K562 (cell line): ENCODE data around the gene NUDT6. TPM values are rescaled to one million over a fixed set of nuclear protein-coding genes. Genes with fewer than 3 reads are reported as not detected.

Experiments
- ATAC-seq: fragments of 200-7000 bp; cut with Tn5 transposase; 3 replicates; pipeline ENCODE4 v1.9.1; 2020; ENCODE audit warnings: moderate library complexity
- BruUV-seq: library from RNA; stranded (reverse); fragments of 400-500 nt; replicated peaks from 2 replicates; lab custom pipeline; 2021; lab: Mats Ljungman, UMichigan
- CTCF ChIA-PET: fragments of 300-600 bp; formaldehyde crosslinking; extraction: SDS; loops from one replicate; lab custom pipeline; 2021; ENCODE audit warnings: low intra/inter-chr PET ratio; lab: Yijun Ruan, JAX
- POLR2A ChIA-PET: fragments of 300-600, 350-650 bp; sonication (Branson Sonifier 250); formaldehyde crosslinking; extraction: SDS; loops from one replicate; lab custom pipeline; 2021; ENCODE audit warnings: antibody characterized with exemption, inconsistent platforms; lab: Yijun Ruan, JAX
- DNase-seq, 4 experiments: peaks; one replicate each; pipeline versions ENCODE4 v3.0.0 to v3.0.0-alpha.2; 2011 to 2018; ENCODE audit warnings: low spot score in 3 of 4, mixed read lengths in 3 of 4; ENCODE audit errors: extremely low read depth in 1 of 4
- FAIRE-seq: peaks from 2 replicates; lab custom pipeline; 2011; peaks lifted over from hg19 to GRCh38; lab: Jason Lieb, UNC
- H2AFZ ChIP-seq: 2 replicates; pipeline ENCODE4 v1.6.0; 2011; ENCODE audit warnings: low read depth, low read length, control low read depth, inconsistent platforms
- H3K27ac ChIP-seq: fragments of 200-600 bp; 3 replicates; pipeline ENCODE4 v1.8.0; 2011; ENCODE audit warnings: low read depth, mild to moderate bottlenecking, control low read depth, inconsistent platforms, low read length, moderate library complexity, mixed read lengths; ENCODE audit errors: extremely low read depth
- H3K27me3 ChIP-seq, 2 experiments: fragments of 300-600 bp in 1 of 2; 2 replicates in 1 of 2; 3 replicates in 1 of 2; pipeline versions ENCODE4 v1.6.0 to v1.8.0; 2011; ENCODE audit warnings: inconsistent platforms in 2 of 2, low read length in 2 of 2, mild to moderate bottlenecking in 1 of 2, mixed read lengths in 1 of 2, moderate library complexity in 1 of 2; ENCODE audit not compliant: control insufficient read depth in 2 of 2, insufficient read depth in 2 of 2
- H3K36me3 ChIP-seq: fragments of 300-600 bp; 3 replicates; pipeline ENCODE4 v1.8.0; 2011; ENCODE audit warnings: mild to moderate bottlenecking, low read length, inconsistent platforms; ENCODE audit not compliant: control insufficient read depth, insufficient read depth
- H3K4me1 ChIP-seq, 2 experiments: fragments of 200-600 bp in 1 of 2; replicated peaks in 1 of 2; 2 replicates in 1 of 2; 3 replicates in 1 of 2; pipeline versions ENCODE4 v1.5.1 to v1.8.0; 2011; ENCODE audit warnings: inconsistent platforms in 2 of 2, low read length in 2 of 2, mild to moderate bottlenecking in 1 of 2, mixed read lengths in 1 of 2, moderate library complexity in 1 of 2; ENCODE audit not compliant: control insufficient read depth in 2 of 2, insufficient read depth in 2 of 2
- H3K4me2 ChIP-seq: 2 replicates; pipeline ENCODE4 v1.6.1; 2011; ENCODE audit warnings: low read length, control low read depth, inconsistent platforms, mixed read lengths; ENCODE audit not compliant: insufficient read depth
- H3K4me3 ChIP-seq: fragments of 200-600 bp; sonication (generic), shearing (Covaris generic); 2 replicates; pipeline ENCODE4 v1.5.1; 2016; ENCODE audit warnings: control low read depth, inconsistent platforms
- H3K79me2 ChIP-seq: fragments of 200-600 bp; 3 replicates; pipeline ENCODE4 v1.8.0; 2011; ENCODE audit warnings: low read length, inconsistent platforms; ENCODE audit not compliant: control insufficient read depth, insufficient read depth
- H3K9ac ChIP-seq, 2 experiments: 2 replicates each; pipeline versions ENCODE4 v1.6.0 to v1.6.1; 2011; ENCODE audit warnings: low read depth in 2 of 2, low read length in 2 of 2, control low read depth in 1 of 2, inconsistent platforms in 1 of 2, mild to moderate bottlenecking in 1 of 2, mixed read lengths in 1 of 2; ENCODE audit not compliant: insufficient read depth in 1 of 2
- H3K9me1 ChIP-seq: one replicate; pipeline ENCODE4 v1.6.0; 2011; ENCODE audit warnings: inconsistent platforms, mild to moderate bottlenecking, low read length, moderate library complexity; ENCODE audit not compliant: control insufficient read depth, insufficient read depth
- H3K9me3 ChIP-seq: replicated peaks from 2 replicates; pipeline ENCODE4 v1.5.1; 2011; ENCODE audit warnings: low read depth, low read length, inconsistent platforms; ENCODE audit not compliant: control insufficient read depth, insufficient read depth
- H4K20me1 ChIP-seq: replicated peaks from 2 replicates; pipeline ENCODE4 v1.6.1; 2011; ENCODE audit warnings: low read length, inconsistent platforms, mixed read lengths; ENCODE audit not compliant: control insufficient read depth, insufficient read depth
- CBX5 ChIP-seq: IDR thresholded peaks from 2 replicates; pipeline ENCODE4 v1.6.1; 2014; ENCODE audit warnings: low read depth, borderline replicate concordance
- CCAR2 ChIP-seq: fragments of 200-400 bp; formaldehyde crosslinking; IDR thresholded peaks from 2 replicates; pipeline ENCODE4 v1.6.1; 2017; ENCODE audit warnings: mild to moderate bottlenecking, low read depth, low read length
- CHCHD3 ChIP-seq: fragments of 250-450 bp; sonication (Bioruptor Pico); IDR thresholded peaks from 2 replicates; pipeline ENCODE4 v2.1.2; 2022; ENCODE audit warnings: mild to moderate bottlenecking
- CREBBP ChIP-seq: IDR thresholded peaks from one replicate; pipeline ENCODE4 v1.6.1; 2012; ENCODE audit warnings: low read depth, mild to moderate bottlenecking, control low read depth, inconsistent platforms, low read length
- ESRRA ChIP-seq: fragments of 450-650 bp; IDR thresholded peaks from 2 replicates; pipeline ENCODE4 v1.6.1; 2014; ENCODE audit warnings: low read depth, mild to moderate bottlenecking, moderate library complexity, borderline replicate concordance
- GABPB2 ChIP-seq: fragments of 250-450 bp; sonication (Bioruptor Pico); conservative IDR thresholded peaks from 2 replicates; pipeline ENCODE4 v1.5.1; 2021; ENCODE audit warnings: mild to moderate bottlenecking
- GATAD2A ChIP-seq: fragments of 450-650 bp; IDR thresholded peaks from 2 replicates; pipeline ENCODE4 v1.6.1; 2017
- POLR3G ChIP-seq: IDR thresholded peaks from 2 replicates; pipeline ENCODE4 v1.6.1; 2011; ENCODE audit not compliant: insufficient read length, insufficient replicate concordance; ENCODE audit errors: extremely low read depth
- RBFOX2 ChIP-seq: fragments of 200-400 bp; formaldehyde crosslinking; IDR thresholded peaks from 2 replicates; pipeline ENCODE4 v1.6.1; 2017; ENCODE audit warnings: low read depth, mild to moderate bottlenecking, low read length, moderate library complexity
- SIX5 ChIP-seq, 2 experiments: IDR thresholded peaks; 2 replicates each; pipeline ENCODE4 v1.6.1; 2011; ENCODE audit warnings: low read length in 2 of 2, borderline replicate concordance in 1 of 2, low read depth in 1 of 2, mild to moderate bottlenecking in 1 of 2, moderate library complexity in 1 of 2; ENCODE audit not compliant: insufficient read depth in 1 of 2
- TAF9B ChIP-seq: fragments of 450-650 bp; IDR thresholded peaks from 2 replicates; pipeline ENCODE4 v1.6.1; 2018; ENCODE audit warnings: mild to moderate bottlenecking; ENCODE audit not compliant: partially characterized antibody
- ZNF445 ChIP-seq: fragments of 250-450 bp; sonication (Bioruptor Pico); IDR thresholded peaks from 2 replicates; pipeline ENCODE4 v1.4.0; 2020; ENCODE audit warnings: low read depth, mild to moderate bottlenecking, moderate library complexity
- in situ Hi-C: fragments of 300-500 bp; cut with MboI; formaldehyde crosslinking; loops from 4 replicates; pipeline ENCODE4 v1.15.0; 2018; ENCODE audit warnings: inconsistent platforms, mixed read lengths
- intact Hi-C: fragments of 100-400 bp; cut with micrococcal nuclease; formaldehyde crosslinking; loops from 2 replicates; pipeline ENCODE4 v1.14.2; 2022
- polyA plus RNA-seq, 8 experiments: library from polyadenylated mRNA; depleted of rRNA in 4 of 8; stranded (reverse) in 5 of 8; unstranded in 3 of 8; fragments of >200 nt; fragmentation: Nextera tagmentation in 2 of 8; fragmentation: Illumina TruSeq in 1 of 8; extraction: Ambion mirVana in 2 of 8; extraction: Trizol in 1 of 8; gene quantifications; 2 replicates each; pipeline versions ENCODE4 v1.2.1 to v1.2.3, GENCODE V29; 2011 to 2014; ENCODE audit warnings: inconsistent platforms in 1 of 8, missing spikeins in 1 of 8
- total RNA-seq, 7 experiments: library from RNA; depleted of rRNA in 6 of 7; stranded (reverse); fragments of >200 nt in 6 of 7; fragmentation: Illumina TruSeq in 2 of 7; extraction: Trizol in 2 of 7; gene quantifications; 2 replicates each; pipeline versions ENCODE4 v1.2.1 to v1.2.3, GENCODE V29; 2011 to 2021; ENCODE audit warnings: low replicate concordance in 1 of 7
- TF ChIP-seq, protein P1 (sequence below): fragments of 450-650 bp; IDR thresholded peaks from 2 replicates; pipeline ENCODE4 v1.6.1; 2016; ENCODE audit warnings: missing biosample characterization, missing genetic modification characterization
- TF ChIP-seq, protein P2 (sequence below), 2 experiments: fragments of 250-450 bp in 1 of 2; fragments of 450-650 bp in 1 of 2; sonication (Bioruptor Pico) in 1 of 2; IDR thresholded peaks; 2 replicates each; pipeline versions ENCODE4 v1.6.1 to v1.8.0; 2016 to 2021; ENCODE audit warnings: mild to moderate bottlenecking in 2 of 2, moderate library complexity in 2 of 2, missing compliant biosample characterization in 1 of 2, missing genetic modification characterization in 1 of 2
- TF ChIP-seq, protein P3 (sequence below): fragments of 250-450 bp; sonication (Bioruptor Pico); IDR thresholded peaks from 2 replicates; pipeline ENCODE4 v1.5.1; 2021; ENCODE audit warnings: mild to moderate bottlenecking
- TF ChIP-seq, protein P4 (sequence below): fragments of 450-650 bp; IDR thresholded peaks from 2 replicates; pipeline ENCODE4 v1.6.1; 2016; ENCODE audit warnings: borderline replicate concordance

Gene NUDT6
- total and polyA plus RNA-seq, 9 of the 15 experiments (the other 6 are each of a cell fraction or from before 2014, with no cell fraction given), result 9.4 to 18.1 (median 13.4) TPM

DNA sequence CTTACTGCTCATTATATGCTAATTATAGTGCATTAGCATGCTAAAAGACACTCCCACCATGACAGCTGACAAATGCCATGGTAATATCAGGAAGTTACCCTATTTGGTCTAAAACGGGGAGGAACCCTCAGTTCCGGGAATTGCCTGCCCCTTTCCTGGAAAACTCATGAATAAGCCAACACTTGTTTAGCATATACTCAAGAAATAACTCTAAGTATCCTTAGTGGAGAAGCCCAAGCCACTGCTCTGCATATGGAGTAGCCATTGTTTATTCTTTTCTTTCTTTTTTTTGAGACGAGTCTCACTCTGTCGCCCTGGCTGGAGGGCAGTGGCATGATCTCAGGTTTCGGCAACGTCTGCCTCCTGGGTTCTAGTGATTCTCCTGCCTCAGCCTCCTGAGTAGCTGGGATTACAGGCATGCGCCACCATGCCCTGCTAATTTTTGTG is 15.5 kb downstream of the NUDT6 start (continued):
- TF ChIP-seq, protein P1, sequence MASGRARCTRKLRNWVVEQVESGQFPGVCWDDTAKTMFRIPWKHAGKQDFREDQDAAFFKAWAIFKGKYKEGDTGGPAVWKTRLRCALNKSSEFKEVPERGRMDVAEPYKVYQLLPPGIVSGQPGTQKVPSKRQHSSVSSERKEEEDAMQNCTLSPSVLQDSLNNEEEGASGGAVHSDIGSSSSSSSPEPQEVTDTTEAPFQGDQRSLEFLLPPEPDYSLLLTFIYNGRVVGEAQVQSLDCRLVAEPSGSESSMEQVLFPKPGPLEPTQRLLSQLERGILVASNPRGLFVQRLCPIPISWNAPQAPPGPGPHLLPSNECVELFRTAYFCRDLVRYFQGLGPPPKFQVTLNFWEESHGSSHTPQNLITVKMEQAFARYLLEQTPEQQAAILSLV (tag), result peak; percentile 78
- TF ChIP-seq SIX5 (IDR thresholded peaks at IDR 0.05; ENCODE audit: borderline replicate concordance in 1 of 2, insufficient read depth in 1 of 2, low read depth in 1 of 2, low read length in 2 of 2), result peak in 1 of 2 experiments; percentile 38; a peak in 1 of 4 replicates
- peak; percentile 44; the same call in 1 of the 2 replicates for TF ChIP-seq ESRRA
- TF ChIP-seq, protein P2, sequence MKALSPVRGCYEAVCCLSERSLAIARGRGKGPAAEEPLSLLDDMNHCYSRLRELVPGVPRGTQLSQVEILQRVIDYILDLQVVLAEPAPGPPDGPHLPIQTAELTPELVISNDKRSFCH (CRISPR knock-in tag; IDR thresholded peaks at IDR 0.05), result no peak
- TF ChIP-seq, protein P2 (tag; IDR thresholded peaks at IDR 0.05), result peak; percentile 95
- TF ChIP-seq GATAD2A, result no peak
- TF ChIP-seq ZNF445 (CRISPR knock-in tag), result no peak
- TF ChIP-seq CCAR2, result no peak
- TF ChIP-seq RBFOX2, result no peak

DNA sequence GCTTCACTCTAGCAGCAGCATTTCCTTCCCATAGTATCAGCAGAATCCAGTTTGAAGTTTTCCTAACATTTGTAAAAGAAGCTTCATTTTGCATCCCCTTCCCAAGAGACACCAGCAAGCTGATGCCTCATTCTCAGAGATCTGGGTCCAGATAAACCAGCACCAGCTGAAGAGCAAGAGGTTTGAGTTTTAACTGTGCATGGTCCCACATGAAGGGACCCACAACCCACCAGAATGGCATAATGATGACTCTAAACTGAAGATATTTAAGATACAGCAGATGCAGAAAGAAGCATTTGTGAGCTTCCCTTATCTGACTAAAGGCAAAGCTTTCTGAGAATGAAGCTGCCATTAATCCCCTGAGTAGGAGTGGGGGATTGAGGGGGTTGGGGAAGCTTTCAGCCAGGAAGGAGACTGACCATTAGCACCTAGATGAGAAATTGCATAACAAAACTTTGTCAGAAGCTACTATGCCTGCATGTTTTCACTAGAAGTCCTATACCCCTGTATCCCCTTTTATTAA is 18.6 kb downstream of the NUDT6 start:
- FAIRE-seq, result peak; percentile 40
- Histone ChIP-seq H3K36me3 (no peaks in the 10 kb centered on the region; the same call in 2 of the 3 replicates), H3K27ac (no peak overlapping the region), H3K4me1 (peaks cover 0 to 5% of the 10 kb centered on the region in 2 experiments; a peak in 2 of 5 replicates), H3K4me3 (no peak overlapping the region), H3K9me3 (no peaks in the 10 kb centered on the region), H4K20me1 (no peaks in the 10 kb centered on the region), H3K27me3 (no peaks in the 10 kb centered on the region), H3K9me1 (no peaks in the 10 kb centered on the region), H2AFZ (no peak overlapping the region), H3K9ac (no peak overlapping the region), H3K4me2 (no peak overlapping the region), H3K79me2 (no peaks in the 10 kb centered on the region)
- ATAC-seq, result no peak
- intact Hi-C loops, result no loop called here
- BruUV-seq, result no TSS peak
- in situ Hi-C loops, result loop anchor here (25.0 kb wide), 1 partner anchor 1042 kb away; the partner anchor contains the start of gene BBS7
- DNase-seq, result no peak
- POLR2A ChIA-PET, result interaction anchor here (0.5 to 1.3 kb wide), 7 partner anchors 8 to 171 kb away, joined by 3 to 4 read pairs (median 3); partner anchors contain the start of genes BBS12 and NUDT6
- CTCF ChIA-PET, result no interaction called here
- TF ChIP-seq CBX5 (no peak), GABPB2 (CRISPR knock-in tag) (no peak), CHCHD3 (CRISPR knock-in tag) (no peak), TAF9B (no peak), POLR3G (no peak), CREBBP (no peak)
- TF ChIP-seq, protein P3, sequence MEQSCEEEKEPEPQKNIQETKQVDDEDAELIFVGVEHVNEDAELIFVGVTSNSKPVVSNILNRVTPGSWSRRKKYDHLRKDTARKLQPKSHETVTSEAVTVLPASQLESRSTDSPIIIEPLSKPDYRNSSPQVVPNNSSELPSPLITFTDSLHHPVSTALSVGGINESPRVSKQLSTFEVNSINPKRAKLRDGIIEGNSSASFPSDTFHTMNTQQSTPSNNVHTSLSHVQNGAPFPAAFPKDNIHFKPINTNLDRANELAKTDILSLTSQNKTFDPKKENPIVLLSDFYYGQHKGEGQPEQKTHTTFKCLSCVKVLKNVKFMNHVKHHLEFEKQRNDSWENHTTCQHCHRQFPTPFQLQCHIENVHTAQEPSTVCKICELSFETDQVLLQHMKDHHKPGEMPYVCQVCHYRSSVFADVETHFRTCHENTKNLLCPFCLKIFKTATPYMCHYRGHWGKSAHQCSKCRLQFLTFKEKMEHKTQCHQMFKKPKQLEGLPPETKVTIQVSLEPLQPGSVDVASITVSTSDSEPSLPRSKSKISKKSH (CRISPR knock-in tag), result no peak
- TF ChIP-seq, protein P4, sequence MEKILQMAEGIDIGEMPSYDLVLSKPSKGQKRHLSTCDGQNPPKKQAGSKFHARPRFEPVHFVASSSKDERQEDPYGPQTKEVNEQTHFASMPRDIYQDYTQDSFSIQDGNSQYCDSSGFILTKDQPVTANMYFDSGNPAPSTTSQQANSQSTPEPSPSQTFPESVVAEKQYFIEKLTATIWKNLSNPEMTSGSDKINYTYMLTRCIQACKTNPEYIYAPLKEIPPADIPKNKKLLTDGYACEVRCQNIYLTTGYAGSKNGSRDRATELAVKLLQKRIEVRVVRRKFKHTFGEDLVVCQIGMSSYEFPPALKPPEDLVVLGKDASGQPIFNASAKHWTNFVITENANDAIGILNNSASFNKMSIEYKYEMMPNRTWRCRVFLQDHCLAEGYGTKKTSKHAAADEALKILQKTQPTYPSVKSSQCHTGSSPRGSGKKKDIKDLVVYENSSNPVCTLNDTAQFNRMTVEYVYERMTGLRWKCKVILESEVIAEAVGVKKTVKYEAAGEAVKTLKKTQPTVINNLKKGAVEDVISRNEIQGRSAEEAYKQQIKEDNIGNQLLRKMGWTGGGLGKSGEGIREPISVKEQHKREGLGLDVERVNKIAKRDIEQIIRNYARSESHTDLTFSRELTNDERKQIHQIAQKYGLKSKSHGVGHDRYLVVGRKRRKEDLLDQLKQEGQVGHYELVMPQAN, result no peak
